ENCODE data around the gene RAPGEF5.

RAPGEF5 gene

DNA sequence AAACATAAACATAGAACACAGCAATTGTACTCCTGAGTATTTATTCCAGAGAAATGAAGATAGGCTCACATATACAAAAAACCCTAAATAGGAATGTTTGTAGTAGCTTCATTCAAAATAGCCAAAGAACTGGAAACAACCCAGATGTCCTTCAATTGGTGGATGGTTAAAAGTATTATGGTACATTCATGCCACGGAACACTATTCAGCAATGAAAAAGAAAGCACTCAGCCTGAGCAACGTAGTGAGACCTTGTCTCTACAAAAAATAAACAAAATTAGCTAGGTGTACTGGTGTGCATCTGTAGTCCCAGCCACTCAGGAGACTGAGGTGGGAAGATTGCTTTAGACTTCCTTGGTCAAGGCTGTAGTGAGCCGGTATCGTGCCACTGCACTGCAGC lies 94.4 kb downstream of the RAPGEF5 start:
- DNase-seq (ENCODE audit: low read depth) = no peak

DNA sequence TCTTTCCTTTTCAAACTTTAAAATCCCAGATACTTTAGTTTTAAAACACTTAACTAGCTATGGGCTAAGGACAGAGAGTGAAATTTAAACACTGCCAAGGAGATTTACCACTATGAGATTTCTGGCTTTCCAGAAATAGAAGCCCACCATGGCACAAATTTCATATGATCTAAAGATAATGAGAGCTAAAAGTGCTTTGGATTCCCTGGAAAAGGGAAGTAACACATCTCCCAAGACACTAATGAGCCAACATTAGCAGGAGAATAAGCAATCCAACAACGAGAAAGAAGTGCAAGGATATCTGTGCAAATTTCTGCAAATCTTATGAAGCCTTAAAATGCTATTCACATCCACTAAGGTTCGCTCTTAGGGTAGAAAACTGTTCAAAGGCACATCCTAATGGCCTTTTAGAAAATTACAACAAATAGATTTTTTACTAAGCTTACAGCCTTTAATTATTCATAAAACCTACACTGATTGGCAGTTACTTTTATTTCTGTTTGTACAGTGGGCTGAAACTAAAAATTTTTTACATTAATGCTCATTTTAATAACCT lies 100.3 kb downstream of the RAPGEF5 start:
- DNase-seq (ENCODE audit: low read depth) = no peak

DNA sequence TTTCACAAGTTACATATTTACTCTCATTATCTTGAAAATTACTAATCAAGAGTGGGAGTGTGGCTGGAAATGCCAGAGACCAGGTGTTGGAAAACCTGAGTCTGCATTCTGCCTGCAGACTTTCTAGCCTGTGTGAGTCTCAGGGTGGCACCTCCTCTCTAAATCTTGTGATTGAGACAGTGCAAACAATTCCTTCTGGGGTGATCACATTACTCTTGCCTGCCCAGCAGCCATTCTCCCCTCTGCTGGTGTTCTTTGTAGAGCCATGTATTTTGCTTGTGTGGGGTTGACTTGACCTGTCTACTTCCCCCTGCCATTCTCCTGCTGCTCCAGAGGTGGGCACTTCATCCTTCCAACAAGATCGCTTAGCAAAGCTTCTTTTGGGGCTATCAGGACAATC lies 101.1 kb downstream of the RAPGEF5 start:
- no peak for DNase-seq (ENCODE audit: low read depth)

DNA sequence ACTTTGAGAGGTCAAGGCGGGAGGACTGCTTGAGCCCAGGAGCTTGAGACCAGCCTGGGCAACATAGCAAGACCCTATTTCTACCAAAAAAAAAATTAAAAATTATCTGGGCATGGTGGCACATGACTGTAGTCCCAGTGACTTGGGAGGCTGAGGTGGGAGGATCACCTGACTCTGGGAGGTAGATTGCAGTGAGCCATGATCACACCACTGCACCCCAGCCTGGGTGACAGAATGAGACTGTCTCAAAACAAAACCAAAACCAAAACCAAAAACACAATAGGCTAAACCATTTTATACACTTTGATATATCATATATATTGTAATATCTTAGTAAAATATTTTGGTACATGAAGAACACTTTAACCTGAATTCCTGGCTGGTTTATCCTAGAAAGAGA lies 101.6 kb downstream of the RAPGEF5 start:
- DNase-seq (ENCODE audit: low read depth) = no peak

DNA sequence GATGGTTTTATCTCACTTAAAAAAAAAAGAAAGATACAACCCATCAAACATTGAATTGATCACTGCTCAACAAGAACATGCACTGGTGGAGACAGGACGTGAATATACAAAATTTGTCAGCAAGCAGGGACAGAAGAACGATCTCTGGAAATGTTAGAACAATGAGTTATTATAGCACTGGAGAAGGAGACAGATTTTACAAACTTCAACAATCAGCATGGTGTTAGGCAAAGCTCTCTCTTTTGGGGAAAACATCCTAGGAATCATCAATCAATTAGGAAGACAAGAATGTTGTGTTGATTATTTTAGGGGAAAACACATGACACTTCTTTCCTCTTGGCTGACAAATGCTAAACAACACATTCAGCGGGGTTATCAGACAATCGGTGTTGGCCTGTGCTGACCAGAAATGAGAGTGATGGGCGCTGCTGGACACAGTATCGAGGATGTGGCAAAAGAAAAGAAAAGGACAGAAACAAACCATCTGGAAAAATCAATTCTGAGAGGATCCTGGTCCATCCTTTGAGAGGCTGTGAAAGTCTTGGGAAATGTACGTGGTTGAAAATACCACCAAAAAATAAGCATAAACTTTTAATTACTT lies 103.9 kb downstream of the RAPGEF5 start:
- no peak for DNase-seq (ENCODE audit: low read depth)

DNA sequence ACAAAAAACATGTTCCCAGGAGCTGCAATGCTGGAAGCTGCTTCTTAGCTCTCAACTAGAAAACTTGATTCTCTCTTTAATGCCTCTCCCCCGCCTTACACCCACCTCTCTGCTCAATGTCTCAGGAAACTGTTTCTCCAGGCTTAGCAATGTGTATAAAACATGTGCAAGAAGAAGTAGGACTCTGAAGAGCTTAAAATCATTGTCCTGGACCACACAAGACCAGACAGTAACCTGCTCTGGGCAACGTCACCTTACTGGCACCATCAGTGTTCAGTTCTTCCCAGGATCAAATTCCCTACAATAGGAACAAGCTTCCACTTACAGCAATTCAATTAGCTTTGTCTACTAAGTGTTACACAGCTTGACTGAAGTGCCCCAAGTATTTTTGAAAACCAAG lies 104.9 kb downstream of the RAPGEF5 start:
- no peak for DNase-seq (ENCODE audit: low read depth)

DNA sequence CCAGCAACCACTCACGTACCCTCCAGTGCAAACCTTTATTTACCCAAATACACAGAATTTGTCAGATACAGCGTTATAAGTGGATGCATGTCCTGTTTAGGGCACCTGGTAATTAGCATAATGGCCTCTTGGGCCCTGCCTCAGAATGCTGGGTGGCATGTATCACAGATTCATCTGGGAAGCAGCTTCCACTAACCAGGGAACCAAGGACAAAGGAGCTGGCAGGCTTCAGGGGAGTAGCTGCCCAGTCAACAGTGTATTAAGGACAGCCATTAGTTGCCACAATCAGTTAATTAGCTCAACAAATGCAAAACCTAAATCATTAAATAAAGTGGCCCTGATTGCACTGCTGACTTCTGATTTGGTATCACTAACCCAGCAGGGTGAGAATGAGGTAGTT lies 105.7 kb downstream of the RAPGEF5 start:
- DNase-seq (ENCODE audit: low read depth) = no peak

DNA sequence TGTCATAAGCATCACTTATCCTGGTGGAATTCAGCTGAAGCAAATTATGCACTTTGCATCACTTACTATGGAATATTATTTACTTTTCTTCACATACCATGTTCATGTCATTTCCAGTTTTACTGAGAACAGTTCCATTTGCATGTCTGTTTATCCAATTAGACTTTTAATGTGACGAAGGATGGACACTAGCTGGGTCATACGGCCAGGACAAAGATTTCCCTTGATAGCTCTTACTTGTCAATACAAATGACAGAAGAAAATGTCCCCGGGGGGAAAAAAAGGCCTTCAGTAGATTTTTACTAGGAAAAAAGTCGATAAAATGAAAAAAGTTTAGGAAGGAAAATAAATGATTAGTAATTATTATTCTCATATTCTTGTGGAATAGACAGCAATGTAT lies 106.6 kb downstream of the RAPGEF5 start:
- DNase-seq (ENCODE audit: low read depth) = no peak

DNA sequence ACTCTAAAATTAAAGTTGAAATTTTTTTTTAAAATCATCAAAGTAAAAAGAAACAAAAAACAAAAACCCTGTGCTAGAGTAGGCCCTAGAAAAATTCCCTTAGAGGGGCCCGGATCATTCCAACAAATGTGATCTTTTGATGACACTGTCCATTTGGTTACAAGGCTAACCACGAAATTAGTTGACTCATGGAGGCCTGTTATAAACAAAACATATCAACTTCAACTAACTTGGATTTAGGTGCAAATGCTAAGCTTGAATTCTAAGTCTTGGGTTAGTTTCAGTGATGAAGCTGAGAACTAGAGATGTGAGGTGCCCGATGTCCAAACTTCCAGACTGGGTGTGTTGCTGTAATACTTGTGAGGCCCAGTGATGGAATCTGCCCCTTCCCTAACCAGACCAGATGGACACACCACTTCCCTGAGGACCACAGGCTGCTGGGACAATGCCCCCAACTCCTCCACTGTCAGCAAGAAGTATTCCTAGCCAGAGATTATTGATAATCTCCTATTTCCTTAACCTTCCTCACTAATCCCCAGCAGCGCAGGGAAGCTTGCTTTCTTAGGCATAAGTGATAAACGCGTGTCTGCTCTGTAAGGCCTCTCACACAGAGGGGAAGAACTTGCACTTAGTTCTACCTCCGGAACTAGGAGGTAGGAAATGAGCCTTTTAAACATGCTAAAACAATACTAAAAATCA lies 108.7 kb downstream of the RAPGEF5 start:
- DNase-seq (ENCODE audit: low read depth) = no peak

DNA sequence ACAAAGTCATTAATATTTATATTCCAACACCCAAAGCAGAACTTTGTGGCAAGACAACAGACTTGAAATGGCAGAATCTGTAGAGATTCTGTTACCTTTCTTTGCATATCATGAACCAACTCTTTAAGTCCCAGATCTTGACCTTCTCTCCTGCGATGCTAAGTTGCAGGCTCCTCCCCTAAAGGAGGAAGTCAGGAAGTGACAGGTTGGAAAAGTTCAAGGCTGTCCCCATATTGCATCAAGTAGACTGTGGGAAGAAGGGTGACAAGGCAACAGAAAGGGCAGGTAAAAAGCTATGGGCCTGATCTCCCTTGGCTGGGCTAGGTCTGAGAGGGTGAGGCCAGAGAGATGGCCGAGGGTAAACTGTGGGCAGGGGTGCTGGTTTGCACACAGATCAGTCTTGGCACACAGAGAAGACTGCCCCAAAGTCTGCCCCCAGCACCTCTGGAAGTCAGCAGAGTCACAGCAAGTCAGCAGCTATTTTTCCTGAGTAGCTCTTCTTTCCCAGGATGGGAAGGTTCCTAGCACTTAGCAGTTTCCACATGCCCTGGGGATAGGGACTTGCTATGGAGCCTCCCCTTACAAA lies 115.1 kb downstream of the RAPGEF5 start:
- no peak for DNase-seq (ENCODE audit: low read depth)

DNA sequence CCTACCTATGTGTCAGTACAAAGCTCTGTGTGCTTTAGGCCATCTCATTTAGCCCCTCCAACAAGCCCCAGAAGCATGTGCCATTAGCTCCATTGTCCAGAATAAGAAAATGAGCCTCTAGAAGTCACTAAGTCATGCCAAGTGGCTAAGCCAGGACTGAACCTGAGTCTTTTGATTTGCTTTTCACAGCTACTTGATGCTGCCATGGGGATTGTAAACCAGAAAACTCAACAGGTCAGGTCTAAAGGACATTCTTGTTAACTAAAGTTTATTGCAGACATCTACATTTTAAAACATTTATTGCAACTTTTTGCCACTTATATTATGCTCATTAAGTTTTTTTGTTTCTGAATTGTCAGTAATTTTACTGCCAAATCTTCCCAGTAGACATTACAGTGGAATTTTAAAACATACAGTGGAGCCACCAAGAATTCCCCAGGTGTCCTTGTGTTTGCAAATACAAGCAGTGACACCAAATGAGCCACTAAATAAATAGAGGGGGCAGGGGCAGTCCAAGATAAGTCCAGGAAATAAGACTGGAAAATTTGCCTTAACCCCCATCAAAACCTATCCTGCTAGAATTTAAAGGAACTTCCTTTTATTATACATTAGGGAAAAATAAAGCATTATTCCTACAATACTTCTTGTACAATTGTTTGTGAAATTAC lies 115.9 kb downstream of the RAPGEF5 start:
- DNase-seq (ENCODE audit: low read depth) = no peak

DNA sequence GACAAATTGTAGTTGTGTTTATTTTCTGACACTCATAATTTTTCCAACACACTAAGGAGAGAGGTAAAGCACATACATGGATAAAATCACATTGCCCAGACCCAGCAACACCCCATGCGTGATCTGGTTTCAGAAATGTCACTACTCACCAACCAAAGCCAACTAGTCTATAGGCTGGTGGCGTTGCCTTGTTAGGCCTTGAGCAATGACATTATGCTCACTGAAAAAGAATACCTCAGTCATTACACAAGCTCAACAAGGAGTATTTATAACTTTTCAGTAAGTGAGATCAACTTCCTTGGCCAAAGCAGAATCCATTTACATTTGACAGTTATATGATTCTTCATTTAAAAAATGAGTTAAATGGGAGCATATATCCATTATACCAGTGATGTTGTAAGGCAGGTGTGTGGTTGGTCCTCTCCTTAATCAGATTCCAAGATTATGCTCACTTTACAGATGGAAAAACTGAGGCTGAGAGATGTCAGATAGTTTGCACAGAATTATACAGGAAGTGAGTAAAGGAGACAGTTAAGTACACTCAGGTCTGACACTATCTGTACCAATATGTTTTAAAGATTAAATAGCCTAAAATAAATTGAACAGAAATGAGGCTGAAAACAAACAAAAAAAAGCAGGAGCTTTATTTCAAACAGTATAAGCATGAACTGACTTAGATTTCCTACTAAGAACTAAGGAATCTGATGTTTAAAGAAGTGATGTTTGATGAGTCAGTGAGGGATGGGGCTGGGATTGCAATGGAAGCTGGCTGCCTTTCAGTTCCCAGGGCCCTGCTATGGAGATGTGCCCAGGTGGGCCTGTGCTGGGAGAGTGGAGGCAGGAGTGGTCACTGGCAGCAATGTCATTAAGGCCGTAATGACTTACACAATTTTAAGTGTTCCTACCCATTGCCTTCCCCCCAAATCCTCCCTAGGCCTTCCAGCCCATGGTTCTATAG lies 118.3 kb downstream of the RAPGEF5 start:
- no peak for DNase-seq (ENCODE audit: low read depth)

DNA sequence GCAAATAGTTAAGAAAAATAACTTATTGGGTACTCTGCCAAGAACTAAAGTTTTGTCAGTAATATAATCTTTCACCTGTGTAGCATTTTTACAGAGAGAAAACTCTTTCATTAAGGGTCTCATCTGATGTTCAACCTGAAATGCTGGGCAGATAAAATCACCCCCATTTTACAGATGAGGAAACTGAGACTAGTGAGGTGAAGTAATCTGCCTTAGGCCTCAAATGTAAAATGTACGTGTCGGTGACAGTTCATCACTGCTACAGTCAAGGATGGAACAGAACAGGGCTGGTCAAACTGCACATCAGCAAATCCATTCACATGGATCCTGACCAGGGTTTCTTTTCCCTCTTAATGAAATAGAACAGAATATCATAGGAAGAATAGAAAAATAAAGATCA lies 121.8 kb downstream of the RAPGEF5 start:
- no peak for DNase-seq (ENCODE audit: low read depth)

DNA sequence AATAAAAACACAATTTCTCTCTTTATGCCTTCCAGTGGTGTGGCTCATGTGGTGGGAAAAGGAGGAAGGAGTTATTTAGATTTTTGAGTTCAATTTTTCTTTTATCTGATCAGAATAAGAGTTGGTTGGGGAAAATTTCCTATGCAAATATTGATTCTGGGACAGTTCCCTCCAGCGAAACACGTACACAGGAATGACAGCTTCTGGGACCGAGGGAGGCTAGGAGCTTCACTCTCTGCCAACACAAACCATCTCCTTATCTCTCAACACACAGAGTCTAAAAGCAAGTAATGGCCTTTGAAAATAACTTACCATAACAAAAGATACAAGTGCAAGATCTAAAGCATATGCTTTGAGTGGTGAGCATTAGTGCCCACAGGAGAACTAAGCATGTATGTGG lies 122.7 kb downstream of the RAPGEF5 start:
- no peak for DNase-seq (ENCODE audit: low read depth)

DNA sequence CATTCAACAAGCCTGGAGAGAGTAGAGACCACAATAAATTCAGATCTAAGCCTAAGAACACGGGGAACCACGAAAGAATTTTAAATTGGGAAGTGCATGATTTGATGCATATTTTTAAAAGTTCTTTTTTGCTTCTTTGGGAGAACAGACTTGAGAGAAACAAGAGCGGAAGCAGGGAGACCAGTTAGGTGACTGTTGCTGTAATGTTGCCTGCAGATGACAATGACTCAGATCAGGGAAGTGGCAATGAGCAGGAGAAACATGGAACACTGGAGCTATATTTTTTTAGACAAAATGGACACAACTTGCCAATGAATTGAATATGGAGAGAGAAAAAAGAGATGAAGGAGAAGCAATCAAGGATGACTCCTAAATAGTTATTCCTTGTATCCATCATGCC lies 125.1 kb downstream of the RAPGEF5 start:
- no peak for DNase-seq (ENCODE audit: low read depth)

DNA sequence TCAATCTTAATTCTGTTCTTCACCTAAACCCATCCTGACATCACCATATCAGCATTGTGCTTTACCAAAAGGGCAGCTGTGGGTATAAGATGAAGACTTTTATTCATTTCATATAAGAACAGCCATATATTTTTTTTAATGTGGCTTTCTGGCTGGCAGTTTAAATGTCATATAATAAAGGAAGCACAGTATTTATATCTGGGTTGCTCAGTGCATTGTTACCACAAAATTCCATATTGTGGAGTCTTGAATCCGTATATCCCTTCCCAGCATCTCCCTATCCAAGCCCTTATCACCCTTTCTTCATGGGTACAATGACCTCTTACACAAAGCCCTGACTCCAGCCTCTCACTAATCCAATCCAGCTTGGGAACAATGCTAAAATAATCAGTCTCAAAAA lies 125.8 kb downstream of the RAPGEF5 start:
- no peak for DNase-seq (ENCODE audit: low read depth)

DNA sequence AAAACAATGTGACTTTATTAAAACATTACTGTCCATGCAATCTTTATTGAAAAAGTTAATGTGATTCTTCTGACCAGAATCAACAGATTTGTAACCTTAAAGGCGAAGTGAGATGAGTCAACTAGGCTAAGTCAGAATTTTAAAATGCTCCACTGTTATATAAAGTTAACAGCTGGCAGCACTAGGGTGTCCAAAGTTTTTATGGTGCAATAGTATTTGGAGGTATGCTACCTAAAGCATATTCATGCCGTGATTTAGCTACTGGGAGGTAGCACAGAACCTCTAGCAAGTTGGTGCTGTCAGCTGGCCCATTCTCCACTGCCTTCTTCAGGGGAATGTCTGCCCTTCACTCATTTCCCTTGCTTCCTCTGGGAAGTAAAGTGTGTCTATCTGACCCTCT lies 126.7 kb downstream of the RAPGEF5 start:
- DNase-seq (ENCODE audit: low read depth) = no peak

DNA sequence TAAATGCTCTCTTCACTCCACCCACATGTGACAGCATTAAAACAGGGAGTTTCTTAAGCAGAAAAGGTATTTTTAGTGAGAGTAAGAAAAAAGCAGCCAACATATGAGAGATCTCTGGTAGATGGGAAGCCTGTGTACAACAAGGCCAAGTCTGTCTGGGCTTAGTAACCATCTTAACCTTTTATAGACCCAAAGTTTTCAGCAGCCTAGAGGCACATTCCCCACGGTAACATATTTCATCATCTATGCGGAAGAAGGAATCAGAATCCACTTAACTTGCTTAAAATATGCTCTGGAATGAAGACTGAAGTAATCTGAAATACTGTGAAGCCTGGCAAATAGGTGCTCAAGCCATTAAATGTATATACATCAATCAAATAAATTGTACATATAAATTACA lies 127.8 kb downstream of the RAPGEF5 start:
- DNase-seq (ENCODE audit: low read depth) = no peak

DNA sequence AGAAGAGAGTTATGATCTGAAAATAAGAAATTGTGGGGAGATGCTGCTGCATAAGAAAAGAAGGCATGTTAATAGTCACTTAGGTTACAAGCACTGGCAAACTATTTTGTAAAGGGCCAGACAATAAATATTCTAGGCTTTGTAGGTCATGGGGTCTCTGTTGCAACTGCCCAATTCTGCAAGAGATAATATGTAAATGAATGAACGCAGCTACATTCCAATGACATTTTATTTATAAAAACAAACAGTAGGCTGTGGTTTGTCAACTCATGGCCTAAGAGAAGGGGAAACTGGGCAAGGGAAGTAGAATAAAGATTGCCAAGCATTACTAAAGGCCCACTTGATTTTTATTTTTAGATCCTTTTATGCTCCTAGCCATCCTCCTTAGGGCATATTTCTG lies 133.1 kb downstream of the RAPGEF5 start:
- no peak for DNase-seq (ENCODE audit: low read depth)

DNA sequence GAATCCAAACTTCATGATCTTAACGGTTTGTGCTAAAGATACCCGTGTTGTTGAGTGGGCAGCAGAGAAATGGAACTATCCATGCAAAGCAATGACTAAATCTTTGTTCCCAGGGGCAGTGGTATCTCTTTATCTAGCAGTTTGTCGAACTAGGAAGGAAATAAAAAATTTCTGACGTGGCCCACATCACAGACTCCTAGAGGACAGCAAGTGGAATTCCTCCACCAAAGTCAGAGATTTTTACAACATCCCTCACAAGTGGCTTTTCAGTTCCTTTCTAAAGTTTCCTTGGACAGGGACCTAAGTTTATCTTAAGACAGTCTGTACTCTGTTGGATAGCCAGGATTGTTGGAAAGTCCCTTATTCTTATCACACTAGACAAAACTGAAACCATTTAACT lies 136.0 kb downstream of the RAPGEF5 start:
- DNase-seq (ENCODE audit: low read depth) = no peak

DNA sequence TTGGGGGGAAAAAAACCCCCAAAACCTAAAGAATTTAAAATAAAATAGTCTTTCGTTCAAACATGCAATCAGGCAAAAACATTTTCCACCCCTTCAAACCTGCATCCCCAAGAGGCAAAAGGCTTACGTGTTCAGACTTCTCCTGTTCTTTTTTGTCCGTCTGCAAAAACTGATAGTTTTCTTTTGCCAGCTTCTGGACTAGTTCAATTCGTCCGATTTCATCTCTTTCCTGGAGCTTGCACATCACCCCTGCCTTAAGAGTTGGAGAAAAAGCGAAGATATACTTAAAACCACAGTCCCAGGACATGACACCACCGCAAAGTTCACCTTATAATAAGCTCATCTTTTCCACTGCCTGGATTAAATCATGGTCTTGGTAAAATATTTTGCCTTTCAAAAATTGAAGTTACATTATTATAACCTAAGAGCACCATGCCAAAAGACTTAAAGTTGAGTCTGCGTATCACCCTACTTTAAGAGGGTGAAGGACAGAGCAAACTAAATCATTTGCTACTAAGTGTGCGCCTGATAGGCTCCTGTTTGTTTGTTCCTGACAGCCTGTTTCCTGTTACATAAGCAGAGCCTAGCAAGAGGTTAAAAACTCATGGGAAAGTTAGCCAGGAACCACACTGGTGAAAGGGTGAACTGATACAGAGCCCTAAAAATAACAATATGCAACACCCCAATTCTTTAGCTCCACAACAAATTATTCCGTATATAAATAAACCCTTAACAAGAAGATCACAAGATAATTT lies 137.0 kb downstream of the RAPGEF5 start:
- no peak for DNase-seq (ENCODE audit: low read depth)

All from stromal cell of bone marrow (primary cell).